Measurements from ENCODE around the gene SKAP1.
"Not testable (repeated sequence)": the region's sequence is repeated elsewhere in the genome, so short reads cannot be mapped to it uniquely, and the experiment has no call there.

SKAP1 gene

DNA sequence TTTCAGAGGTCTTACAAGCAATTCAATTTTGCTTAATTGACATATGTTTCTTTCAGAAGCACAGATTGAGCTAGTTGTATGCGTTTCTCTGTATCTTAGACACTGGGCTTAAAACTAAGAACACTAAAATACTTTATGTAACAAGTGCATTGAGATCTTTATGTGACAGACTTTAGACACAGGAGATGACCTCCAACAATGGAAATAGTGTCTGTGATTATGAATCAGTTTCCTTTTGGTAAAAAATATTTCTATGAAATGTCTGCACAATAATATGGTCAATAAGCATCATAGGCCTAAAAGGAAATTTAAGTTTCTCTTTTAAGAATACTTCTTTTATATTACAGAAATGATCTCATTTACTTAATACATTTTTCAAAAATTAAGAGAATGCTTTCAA is 153.2 kb downstream of the SKAP1 start:
- DNase-seq: no peak

DNA sequence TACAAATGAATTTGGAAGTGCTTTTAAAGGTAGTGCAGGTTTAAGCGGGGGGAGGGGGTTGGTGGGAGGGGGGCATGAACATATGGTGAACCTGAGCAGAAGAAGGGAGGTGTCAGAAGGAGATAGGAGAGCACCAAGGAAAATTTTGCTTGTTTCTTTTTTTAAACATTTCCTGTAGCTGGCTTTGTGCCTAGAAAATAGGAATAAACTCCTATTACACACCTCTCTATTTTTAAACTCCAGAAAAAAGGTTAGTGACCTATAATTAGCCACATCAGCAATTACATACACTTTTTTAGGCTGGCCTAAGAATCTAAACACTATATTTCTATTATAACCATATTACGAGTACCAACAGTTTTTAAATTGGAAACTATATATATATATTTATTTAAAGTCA is 159.1 kb downstream of the SKAP1 start:
- no peak for DNase-seq

DNA sequence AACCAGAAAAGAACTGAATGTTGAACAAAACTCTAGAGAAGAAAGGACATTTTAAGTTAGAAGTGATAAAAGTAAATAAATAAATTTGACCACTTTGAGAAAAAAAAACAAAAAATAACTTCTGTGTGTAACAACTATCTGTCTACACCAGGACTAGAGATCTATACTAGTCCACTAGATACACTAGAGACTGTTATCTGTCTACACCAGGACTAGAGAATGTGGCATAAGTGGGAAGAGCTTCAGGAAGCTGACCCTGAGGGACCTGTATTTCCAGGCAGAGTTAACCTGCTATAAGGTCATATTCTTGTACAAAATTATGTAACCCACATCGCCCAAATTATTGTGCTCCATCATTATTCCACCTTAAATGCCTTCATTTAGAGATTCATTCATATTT is 160.8 kb downstream of the SKAP1 start:
- no peak for DNase-seq

DNA sequence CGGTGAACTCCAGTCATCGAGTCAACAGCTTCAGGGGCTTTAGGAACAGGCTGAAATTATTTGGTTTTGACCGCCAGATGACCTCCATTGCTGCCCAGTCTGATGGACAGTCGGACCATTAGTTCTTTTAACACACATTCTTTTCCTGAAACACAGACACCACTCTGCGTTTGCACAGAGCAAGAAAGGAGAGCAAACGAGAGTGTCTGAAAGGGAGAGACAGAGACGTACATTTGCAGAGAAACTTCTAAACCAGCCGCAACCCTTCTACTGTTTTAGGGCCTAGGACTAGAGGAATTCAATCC is 166.3 kb downstream of the SKAP1 start:
- no peak for DNase-seq

DNA sequence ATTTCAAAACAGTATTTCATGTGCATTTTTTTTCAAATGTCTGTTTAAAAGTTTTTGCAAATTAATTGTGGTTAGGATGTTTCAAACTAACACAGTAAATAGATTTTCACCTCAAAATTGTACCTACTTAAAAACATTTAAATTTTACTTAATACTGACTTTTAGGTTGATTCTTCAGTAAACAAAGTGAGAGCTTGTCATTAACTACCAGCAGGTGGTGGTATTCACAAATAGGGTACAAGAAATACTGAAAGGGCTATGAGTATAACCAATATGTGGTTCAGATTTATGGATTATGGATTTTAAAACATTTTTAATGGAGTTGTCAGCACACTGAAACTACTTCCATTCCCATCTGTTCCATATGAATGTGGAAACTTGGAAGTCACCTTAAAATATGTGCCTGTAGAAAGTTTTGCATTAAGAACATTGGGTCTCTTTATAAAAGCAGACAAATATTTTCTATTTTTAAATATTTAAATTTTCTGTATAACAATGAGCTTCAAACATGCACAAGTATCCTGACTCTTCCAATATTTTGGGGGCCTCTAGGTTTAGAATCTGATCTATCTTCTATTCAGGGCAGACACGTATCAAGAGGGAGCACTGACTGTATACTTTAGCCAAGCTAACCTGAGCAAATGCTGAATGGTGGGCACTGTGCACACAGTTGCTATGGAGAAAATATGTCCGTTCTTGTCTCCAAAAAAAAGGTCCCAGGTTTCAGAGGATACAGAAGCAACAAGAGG is 166.9 kb downstream of the SKAP1 start:
- DNase-seq: no peak

DNA sequence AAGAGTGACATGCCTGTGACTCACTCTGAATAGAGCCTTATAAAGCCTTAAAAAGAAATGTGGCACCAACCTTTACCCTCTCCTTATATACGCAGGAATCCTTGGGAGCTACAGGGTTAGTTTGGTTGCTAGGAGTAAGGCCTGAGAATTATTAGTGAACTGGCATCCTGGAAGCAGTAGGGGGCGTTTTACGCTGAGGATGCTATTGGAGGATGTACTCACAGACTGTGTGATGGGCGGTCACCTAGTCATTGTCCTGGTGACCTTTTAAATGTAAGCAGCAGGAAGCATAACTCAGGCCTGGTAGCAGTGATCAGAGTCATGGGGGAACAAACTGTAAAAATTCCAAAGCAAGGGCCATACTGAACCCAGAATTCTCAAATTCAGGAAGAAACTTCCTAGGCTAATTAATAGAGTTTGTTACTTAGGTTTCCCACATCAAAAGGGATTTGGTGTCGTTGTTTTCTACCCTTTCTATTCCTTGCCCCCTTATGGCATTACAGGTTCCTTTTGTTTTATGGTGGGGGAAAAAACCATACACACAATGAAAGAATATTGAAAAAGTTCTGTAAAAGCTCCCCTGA is 168.6 kb downstream of the SKAP1 start:
- no peak for DNase-seq

DNA sequence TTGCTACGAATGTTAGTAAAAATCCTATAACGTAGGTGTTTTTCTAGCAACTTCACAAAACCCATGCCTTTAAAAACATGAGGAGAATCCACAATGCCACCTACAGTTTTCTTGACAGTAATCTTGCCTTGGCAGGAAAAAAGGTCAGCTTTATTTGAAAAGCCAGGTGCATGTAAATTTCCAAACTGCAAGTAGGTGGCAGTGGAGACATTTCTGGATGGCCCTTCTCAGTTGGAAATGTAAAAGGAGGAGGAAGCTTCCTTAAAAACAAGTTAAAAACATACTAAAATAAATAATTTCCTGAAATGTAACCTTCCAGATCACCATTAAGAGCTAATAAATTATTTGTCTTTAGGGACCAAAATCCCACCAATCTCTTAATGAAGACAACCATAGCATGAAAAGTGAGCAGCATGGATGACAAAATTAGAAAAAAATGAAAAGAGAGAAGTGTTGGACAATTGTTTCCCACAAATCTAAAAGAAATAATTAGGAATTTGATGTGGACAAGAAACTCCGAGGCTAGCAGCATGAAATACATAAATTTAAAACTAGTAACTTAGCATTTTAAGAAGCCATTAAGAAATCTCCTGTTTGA is 170.2 kb downstream of the SKAP1 start:
- DNase-seq: no peak

DNA sequence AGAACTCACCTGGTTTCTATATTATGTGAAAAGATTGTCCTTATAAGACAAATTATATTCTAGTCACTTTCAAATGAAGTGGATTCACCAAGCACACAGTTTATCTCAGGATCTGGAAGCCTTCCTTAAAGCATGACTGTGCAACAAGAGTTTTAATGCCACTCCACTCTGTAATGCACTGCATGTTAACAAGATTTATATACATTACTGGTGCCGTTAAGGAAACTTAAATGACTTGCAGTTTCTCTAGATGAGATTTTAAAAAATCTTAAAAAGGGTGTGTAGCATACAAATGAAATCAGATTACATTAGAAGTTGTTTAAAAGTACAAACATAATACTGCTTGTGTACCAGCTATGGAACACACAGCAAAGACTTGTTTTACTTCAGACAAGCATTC is 171.7 kb downstream of the SKAP1 start:
- DNase-seq: no peak

DNA sequence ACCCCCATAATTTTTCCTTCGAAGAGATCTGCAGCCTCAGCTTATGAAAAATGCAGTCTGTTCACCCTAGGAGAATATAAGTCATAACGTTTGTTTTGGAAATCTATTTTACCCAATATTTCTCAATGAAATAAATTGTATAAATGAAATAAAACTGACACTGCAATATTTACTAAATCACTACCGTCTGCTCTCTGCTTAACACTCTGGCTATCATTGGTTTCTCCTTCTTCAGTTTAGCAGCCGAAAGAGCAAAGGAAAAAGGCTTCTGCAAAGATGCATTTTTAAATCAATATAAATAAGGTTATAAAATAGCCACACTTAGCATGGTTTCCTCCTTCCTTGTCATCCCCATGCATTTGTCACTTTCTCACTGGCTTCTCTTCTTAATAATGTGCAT is 174.3 kb downstream of the SKAP1 start:
- no peak for DNase-seq

DNA sequence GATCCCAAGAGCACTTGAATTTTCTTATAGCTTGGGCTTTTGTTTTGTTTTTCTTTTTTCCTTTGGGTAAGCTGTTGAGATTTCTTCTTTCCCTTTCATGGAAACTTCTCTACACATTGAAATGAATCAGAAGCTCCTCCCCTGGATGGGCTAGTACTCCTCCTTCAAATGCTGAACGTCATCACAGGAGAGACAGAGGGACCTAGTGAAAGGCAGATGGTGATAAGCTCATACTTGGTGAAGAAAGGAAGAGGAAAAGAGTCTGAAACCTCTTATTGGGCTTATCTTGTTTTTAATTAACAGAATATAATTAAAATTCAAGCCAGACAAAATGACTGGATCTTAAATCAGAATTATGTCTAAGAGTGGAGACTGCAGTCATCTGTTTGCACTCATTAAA is 175.1 kb downstream of the SKAP1 start:
- DNase-seq: no peak

DNA sequence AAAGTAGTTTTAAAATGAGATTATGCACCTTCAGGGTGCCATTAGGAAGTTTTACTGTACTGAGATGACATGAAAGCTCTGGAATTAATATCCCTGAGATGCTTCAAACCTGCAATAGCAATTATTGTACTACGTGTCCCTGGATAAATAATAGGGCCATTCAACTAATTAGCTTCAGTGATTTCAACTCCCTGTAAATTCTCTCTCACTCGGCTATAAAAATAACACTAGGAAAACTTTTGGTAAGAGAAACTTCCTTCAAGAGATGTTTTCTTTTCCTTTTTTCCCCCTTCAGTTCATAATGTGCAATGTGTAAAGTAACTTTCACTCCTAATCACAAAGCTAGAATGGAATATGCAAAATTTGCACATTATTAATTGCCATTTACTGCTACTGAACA is 176.0 kb downstream of the SKAP1 start:
- no peak for DNase-seq

DNA sequence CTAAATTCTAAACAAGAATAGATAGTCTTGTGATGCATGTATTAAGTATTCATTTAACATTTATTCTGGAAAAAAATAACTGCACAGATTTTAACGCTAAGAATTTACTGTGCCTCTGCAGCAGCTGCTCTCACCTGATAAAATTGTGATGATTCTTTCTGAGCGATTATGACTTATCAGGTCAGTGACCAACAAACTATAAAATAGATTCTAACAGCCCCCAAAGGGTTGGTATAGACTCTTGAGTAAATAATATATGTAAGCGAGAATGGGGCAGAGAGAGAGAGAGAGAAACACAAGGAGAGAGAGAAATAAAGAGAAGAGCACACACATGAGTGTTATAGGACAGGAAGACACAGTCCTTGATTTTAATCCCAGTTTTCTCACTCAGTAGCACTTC is 178.1 kb downstream of the SKAP1 start:
- no peak for DNase-seq

DNA sequence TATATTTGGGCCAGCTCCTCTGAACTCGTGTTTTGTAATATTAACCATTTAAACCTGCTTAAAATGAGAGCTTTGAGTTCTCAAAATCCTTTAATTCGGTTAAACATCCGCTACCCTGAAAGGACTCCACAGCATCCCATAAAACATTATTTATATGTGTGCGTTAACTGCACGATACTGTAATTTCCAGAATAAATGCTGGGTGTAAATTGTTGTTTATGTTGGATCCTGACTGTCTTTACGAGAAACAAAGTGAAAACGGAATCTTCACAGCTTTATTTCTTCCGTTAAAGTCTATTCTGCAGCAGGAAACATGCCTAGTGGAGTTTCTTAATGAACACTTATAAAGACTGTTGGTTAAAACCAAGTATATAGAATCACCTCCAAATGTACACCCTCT is 179.1 kb downstream of the SKAP1 start:
- DNase-seq: no peak

DNA sequence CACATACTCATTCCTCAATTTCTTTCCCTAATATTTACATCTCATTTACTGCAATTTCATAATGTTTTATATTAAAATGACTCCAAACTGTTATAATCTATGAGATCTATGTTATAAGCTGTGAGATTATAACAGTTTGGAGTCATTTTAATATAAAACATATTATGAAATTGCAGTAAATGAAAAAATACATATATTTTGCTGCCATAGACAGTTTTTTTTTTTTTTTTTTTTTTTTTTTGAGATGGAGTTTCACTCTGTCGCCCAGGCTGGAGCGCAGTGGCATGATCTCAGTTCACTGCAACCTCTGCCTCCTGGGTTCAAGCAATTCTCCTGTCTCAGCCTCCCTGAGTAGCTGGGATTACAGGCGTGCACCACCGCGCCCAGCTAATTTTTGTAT is 180.0 kb downstream of the SKAP1 start:
- DNase-seq: not testable (repeated sequence)

DNA sequence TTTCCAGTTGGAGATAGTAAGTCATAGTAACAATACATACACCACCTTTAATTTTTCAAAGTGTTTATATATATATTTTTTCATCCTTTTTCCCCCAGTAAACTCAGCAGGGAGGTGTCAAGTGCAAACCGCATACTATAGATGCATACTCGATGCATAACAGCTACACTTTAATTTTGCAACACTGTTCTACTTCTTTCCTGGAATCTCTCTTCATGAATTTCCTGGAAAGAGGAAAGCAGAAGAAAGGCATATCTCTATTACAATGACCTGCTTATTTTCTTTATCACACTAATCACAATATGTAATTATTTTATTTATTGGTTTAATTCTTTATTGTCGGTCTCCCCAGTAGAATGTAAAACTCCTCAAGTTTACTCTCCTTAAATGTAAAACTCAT is 182.4 kb downstream of the SKAP1 start:
- DNase-seq: no peak

DNA sequence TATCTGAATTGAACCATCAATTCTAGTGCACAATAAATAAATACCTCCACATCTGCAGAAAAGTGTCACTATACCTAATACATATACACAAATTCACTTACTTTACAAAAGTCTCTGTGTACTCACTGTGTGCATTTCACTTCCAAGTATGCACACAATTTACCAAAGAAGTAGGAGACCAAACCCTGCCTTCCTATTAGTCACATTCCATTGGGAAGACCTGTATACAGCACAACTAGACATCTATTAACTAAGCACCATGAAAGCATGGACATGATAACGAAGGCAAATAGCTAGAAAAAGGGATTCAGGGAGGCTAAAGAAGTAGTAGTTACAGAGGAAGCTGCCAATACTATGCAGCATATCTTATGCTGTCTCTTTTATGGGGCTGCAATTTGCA is 183.0 kb downstream of the SKAP1 start:
- no peak for DNase-seq

DNA sequence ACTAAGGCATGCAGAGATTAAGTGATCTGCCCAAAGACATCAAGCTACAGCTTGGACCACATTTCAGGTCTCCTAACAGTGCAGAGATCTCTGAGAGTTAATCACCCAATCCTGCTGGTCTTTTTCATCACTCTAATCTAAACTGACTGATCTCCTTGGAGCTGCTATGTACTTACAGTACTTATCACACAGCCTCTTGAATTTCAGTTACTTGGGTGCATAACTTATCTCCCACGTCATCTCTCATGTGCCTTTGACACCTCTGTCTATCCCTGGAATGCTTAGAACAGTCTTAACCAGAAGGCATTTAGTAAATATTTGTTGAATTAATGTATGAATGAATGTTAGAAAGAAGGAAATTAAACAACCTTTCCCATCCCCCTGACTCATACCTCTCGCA is 183.4 kb downstream of the SKAP1 start:
- DNase-seq: no peak

DNA sequence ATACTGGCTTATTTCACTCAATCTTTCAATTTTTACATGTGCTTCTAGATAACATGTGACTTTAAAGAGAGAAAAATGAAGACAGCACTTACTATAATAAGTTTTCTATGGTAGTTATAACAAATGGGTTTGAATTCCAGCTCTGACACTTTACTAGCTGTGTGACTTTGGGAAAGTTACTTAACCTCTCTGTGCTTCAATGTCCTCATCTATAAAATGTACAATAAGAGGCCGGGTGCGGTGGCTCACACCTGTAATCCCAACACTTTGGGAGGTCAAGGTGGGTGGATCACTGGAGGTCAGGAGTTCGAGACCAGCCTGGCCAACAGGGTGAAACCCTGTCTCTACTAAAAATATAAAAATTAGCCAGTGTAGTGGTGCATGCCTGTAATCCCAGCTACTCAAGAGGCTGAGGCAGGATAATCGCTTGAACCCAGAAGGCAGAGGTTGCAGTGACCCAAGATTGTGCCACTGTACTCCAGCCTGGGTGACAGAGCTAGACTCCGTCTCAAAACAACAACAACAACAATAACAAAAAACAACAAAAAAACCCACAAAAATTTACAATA is 184.5 kb downstream of the SKAP1 start:
- DNase-seq: not testable (repeated sequence)

DNA sequence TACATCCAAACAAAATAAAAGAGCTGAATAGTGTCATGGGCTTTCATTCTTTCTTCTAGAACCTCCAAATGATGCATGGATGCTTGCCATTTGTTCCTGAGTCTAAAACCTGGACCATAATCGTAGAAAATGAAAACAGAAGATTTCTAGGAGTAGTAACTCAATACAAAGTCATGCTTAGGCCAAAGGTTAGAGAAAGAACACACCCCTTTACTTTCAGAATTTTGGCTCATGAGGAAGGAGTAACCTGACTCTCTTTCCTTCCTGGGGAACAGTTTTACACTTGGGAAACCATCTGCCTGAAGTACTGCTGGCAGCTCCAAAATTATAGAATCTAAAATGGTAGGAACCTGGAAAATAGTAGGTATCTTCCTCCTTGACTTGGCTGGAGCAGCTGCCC is 185.2 kb downstream of the SKAP1 start:
- no peak for DNase-seq

DNA sequence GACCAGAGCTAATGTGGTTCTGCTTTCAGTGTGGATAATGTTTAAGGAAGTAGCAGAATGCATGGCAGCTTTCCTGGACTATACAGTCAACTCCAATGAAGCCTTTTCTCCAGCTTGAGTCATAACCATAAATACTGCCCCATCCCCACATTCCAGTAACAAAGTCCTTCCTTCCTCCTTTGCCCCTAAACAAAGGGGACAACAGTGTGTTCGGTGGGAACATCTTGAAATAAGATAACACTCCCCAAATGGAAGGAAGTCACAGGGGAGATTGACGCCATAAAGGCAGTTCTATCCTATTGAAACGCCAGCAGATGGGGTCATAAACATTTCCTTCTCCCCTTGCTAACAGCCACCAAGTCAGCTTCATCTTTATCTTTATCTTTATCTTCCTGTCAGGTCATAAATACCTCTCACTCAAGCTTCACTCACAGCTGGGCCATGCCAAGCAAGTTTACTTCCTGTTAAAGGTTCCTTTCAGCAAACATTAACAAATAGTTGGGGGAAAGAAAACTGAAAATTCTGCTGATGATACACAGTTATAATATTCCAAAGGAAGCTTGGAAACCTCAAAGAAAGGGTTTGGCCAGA is 185.8 kb downstream of the SKAP1 start:
- no peak for DNase-seq

DNA sequence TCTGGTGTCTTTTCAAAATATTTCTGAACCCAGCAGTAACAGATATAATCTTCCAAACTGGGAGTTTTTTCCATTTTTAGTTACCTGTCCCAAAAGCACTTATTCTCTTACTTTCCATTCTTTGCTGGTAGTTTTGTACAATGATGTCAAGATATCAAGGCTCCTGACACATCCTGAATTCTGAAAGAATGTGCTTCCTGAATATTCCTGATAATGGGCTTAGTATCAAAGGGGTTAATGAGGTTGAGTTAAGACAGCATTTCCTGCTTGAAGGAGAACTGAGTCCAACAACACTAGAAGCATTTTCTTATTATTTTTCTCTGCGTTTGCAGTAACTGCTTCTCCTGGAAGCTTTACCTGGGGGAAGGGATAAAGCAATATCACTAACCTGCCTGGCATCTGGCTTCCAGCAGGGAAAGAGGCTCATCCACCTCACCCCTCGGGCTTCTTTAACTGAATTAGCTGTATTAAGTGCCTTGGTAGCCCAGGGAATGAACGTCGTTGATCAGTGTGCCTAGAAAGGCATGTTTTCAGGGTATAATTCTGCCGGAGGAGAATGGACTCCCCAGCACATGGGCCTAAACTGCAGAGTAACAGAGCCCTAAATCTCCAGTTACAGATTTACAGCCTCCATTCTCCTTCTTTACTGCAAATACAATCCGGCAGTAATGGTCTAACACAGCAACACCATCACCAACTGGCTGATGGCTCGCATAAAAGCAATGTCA is 188.1 kb downstream of the SKAP1 start:
- DNase-seq: no peak

DNA sequence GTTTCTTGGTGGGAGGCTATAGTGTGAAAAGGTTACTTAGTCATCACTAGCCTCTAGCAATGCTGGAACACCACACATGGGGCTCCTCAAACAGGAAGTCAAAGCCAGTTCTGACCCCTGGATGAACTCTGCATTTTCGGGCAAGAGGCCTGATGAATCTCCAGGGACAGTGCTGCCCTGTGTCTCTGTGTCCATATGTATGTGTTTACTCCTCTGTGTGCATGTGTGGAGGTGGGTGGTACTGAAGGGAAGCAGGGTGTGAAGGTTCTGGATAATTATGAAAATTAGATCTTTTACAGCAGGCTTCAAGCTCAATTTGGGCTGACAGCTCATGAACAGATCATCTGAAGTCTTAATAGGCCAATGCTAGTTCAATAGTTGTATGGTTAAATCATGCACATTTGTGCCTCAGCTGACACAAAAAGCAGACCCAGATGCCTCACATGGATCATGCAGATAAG is 188.9 kb downstream of the SKAP1 start:
- DNase-seq: no peak

DNA sequence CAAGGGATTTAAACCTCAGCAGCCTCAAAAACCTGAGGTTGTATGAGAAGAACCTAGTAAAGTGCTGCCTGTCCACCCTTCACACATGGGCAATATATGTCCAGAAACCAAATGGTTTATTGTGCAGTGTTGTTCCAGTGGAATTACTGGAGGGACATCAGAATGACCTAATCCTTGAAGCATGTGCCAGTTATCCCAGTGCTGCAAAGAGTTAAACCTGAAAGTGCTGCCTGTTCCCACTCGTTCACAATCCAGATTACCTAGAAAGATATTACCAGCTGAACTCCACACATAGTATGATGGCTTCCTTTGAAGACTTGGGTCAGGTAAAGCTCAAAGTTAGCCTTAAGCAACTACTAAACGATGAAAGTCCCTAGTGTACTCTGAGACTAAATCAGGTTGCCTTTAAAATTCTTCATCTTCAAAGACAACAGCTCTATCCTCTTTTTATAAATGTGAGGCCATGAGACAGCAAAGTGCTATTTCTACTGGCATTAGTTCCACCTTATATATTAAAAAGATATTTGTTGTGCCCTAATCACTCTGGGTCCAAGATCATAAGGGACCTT is 189.4 kb downstream of the SKAP1 start:
- no peak for DNase-seq

Data from activated CD4-positive, alpha-beta T cell treated with anti-CD3 and anti-CD28 coated beads, Interleukin-2, amount 50 U/mL, for 4 hours (primary cell).